GM12891 (cell line): ENCODE results near the gene OR52I1.

Experiments
- POLR2A ChIP-seq: IDR thresholded peaks from 2 replicates; pipeline ENCODE4 v1.6.1; 2011; ENCODE audit warnings: low read depth, low read length, control low read depth
- TAF1 ChIP-seq: IDR thresholded peaks from 2 replicates; pipeline ENCODE4 v1.6.1; 2011; ENCODE audit warnings: low read depth, low read length, control low read depth

DNA sequence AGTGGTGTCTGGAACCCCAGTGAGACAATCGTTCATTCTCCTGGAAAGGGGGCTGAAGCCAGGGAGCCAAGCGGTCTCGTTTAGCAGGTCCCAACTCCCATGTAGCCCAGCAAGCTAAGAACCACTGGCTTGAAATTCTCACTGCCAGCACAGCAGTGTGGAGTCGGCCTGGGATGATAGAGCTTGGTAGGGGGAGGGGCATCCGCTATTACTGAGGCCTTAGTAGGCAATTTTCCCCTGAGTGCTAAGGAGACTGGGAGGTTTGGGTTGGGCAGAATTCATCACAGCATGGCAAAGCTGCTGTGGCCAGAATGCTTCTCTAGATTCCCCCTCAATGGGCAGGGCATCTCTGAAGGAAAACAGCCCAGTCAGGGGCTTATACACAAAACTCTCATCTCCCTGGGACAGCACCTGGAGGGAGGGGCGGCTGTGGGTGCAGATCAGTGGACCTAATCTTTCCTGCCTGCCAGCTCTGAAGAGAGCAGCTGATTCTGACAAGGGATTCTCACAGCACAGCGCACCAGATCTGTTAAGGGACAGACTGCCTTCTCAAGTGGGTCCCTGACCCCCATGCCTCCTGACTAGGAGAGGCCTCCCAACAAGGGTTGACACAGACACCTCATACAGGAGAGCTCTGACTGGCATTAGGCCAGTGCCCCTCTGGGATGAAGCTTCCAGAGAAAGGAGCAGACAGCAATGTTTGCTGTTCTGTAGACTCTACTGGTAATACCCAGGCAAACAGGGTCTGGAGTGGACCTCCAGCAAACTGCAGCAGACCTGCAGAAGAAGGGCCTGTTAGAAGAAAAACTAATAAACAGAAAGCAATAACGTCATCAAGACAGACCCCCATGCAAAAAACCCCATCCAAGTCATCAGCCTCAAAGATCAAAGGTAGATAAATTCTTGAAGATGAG lies 34.1 kb upstream of the OR52I1 start:
- TF ChIP-seq TAF1 (no peak), POLR2A (no peak)
